ENCODE results near the gene QRFPR.

GRCh38 chr4:121338518-121338917 is 42.3 kb downstream of the QRFPR start:
- TF ChIP-seq CTCF (IDR thresholded peaks at IDR 0.05): no peak
- no peak for TF ChIP-seq POLR2A (IDR thresholded peaks at IDR 0.05)
